ENCODE measurements around the gene CHURC1. TPM values are rescaled to one million over a fixed set of nuclear protein-coding genes. Genes with fewer than 3 reads are reported as not detected.

The CHURC1 gene
- polyA plus RNA-seq, 1 of the 3 experiments (the other 2 are of a cell fraction), result 66.8 TPM

GRCh38 chr14:64953310-64953654 lies 39.0 kb downstream of the CHURC1 start:
- ChIA-PET POLR2A (no interaction called here), CTCF (interaction anchor here (1.0 to 2.3 kb wide), 2 partner anchors 17 to 28 kb away, joined by 5 to 7 read pairs; no protein-coding TSS in a partner anchor)
- Histone ChIP-seq H3K9me3 (no peaks in the 10 kb centered on the region), H3K79me2 (ENCODE audit: insufficient read depth) (no peaks in the 10 kb centered on the region), H3K27me3 (ENCODE audit: insufficient read depth) (no peaks in the 10 kb centered on the region), H3K9me2 (no peaks in the 10 kb centered on the region), H4K20me1 (ENCODE audit: insufficient read depth) (no peaks in the 10 kb centered on the region), H3K4me3 (ENCODE audit: low read depth in 2 of 2, low read length in 1 of 2) (no peak overlapping the region), H3K4me2 (no peak overlapping the region), H3K27ac (ENCODE audit: low read depth in 2 of 2, low read length in 1 of 2) (peak overlapping the region in 1 of 2 experiments; percentile 11; a peak in 2 of 4 replicates), H2AFZ (ENCODE audit: low read depth) (no peak overlapping the region), H3K9ac (no peak overlapping the region), H3K4me1 (ENCODE audit: control insufficient read depth in 1 of 2, insufficient read depth in 2 of 2, low read depth in 1 of 2, low read length in 1 of 2) (peaks cover 0 to 30% of the 10 kb centered on the region in 2 experiments; a peak in 2 of 4 replicates), H3K36me3 (replicated peaks in 1 of 2; ENCODE audit: control insufficient read depth in 1 of 2, insufficient read depth in 2 of 2, low read length in 1 of 2) (peaks cover 0 to 11% of the 10 kb centered on the region in 2 experiments), H3F3A (replicated peaks; ENCODE audit: insufficient read depth) (no peaks in the 10 kb centered on the region)
- WGBS (ENCODE audit: low lambda C conversion rate), result 88% methylated on average over 8 of the region's 8 CpGs
- TF ChIP-seq ELF1 (IDR thresholded peaks at IDR 0.05) (no peak), FOSL2 (IDR thresholded peaks at IDR 0.05; ENCODE audit: borderline replicate concordance, low read depth) (no peak), RXRA (IDR thresholded peaks at IDR 0.05; ENCODE audit: borderline replicate concordance, low read depth) (no peak), MEF2A (IDR thresholded peaks at IDR 0.05; ENCODE audit: borderline replicate concordance, low read depth) (no peak), GATA2 (CRISPR knock-in tag; IDR thresholded peaks at IDR 0.05) (no peak), JUND (IDR thresholded peaks at IDR 0.05) (no peak), NFIC (IDR thresholded peaks at IDR 0.05; ENCODE audit: borderline replicate concordance) (no peak), EZH2phosphoT487 (IDR thresholded peaks at IDR 0.05; ENCODE audit: borderline replicate concordance, low read depth) (no peak), EP300 (IDR thresholded peaks at IDR 0.05; ENCODE audit: borderline replicate concordance in 1 of 2, low read depth in 1 of 2, low read length in 1 of 2) (no peak), POLR2AphosphoS5 (IDR thresholded peaks at IDR 0.05; ENCODE audit: low read depth, low read length) (no peak), FOXJ3 (CRISPR knock-in tag; IDR thresholded peaks at IDR 0.05) (no peak), RAD21 (IDR thresholded peaks at IDR 0.05; ENCODE audit: low read length) (no peak), MXI1 (IDR thresholded peaks at IDR 0.05; ENCODE audit: low read depth, low read length) (no peak), TAF1 (IDR thresholded peaks at IDR 0.05; ENCODE audit: borderline replicate concordance, low read depth, low read length) (no peak), YY1 (IDR thresholded peaks at IDR 0.05; ENCODE audit: low read depth) (no peak), CTCF (IDR thresholded peaks at IDR 0.05) (no peak)
- TF ChIP-seq, protein P1, sequence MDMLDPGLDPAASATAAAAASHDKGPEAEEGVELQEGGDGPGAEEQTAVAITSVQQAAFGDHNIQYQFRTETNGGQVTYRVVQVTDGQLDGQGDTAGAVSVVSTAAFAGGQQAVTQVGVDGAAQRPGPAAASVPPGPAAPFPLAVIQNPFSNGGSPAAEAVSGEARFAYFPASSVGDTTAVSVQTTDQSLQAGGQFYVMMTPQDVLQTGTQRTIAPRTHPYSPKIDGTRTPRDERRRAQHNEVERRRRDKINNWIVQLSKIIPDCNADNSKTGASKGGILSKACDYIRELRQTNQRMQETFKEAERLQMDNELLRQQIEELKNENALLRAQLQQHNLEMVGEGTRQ (IDR thresholded peaks at IDR 0.05; ENCODE audit: borderline replicate concordance, low read depth, low read length), result no peak
- TF ChIP-seq, protein P2, sequence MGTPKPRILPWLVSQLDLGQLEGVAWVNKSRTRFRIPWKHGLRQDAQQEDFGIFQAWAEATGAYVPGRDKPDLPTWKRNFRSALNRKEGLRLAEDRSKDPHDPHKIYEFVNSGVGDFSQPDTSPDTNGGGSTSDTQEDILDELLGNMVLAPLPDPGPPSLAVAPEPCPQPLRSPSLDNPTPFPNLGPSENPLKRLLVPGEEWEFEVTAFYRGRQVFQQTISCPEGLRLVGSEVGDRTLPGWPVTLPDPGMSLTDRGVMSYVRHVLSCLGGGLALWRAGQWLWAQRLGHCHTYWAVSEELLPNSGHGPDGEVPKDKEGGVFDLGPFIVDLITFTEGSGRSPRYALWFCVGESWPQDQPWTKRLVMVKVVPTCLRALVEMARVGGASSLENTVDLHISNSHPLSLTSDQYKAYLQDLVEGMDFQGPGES (IDR thresholded peaks at IDR 0.05; ENCODE audit: low read depth, low read length), result no peak
- DNase-seq, result no peak

Data from SK-N-SH (cell line).